Measurements from ENCODE around the gene PHF21A. TPM values are rescaled to one million over a fixed set of nuclear protein-coding genes. Genes with fewer than 3 reads are reported as not detected.
A peak's percentile ranks its signal among the peaks of the same experiment; 100 is the strongest.

PHF21A gene
- total and polyA plus RNA-seq, 2 of the 13 experiments (the other 11 are each of a cell fraction or from before 2014, with no cell fraction given), result 4.1 to 34.6 TPM

GRCh38 chr11:46118702-46119351, 2.4 kb downstream of the PHF21A start (continued):
- no peak for TF ChIP-seq ZNF580 (CRISPR knock-in tag; IDR thresholded peaks at IDR 0.05; ENCODE audit: borderline replicate concordance, low read depth)
- peak; percentile 15; the same call in 1 of the 2 replicates for TF ChIP-seq SIN3B (IDR thresholded peaks at IDR 0.05; ENCODE audit: low read length)
- peak; percentile 14; the same call in 1 of the 2 replicates for TF ChIP-seq KDM6A (CRISPR knock-in tag; IDR thresholded peaks at IDR 0.05; ENCODE audit: low read depth)
- TF ChIP-seq TEAD3 (CRISPR knock-in tag; optimal IDR thresholded peaks at IDR 0.05; ENCODE audit: borderline replicate concordance), result peak; percentile 41
- TF ChIP-seq ZEB1 (IDR thresholded peaks at IDR 0.05; ENCODE audit: insufficient replicate concordance, low read depth), result no peak
- peak; percentile 31; the same call in 1 of the 2 replicates for TF ChIP-seq MEIS2 (CRISPR knock-in tag; IDR thresholded peaks at IDR 0.05)
- TF ChIP-seq ZBTB33 (CRISPR knock-in tag; IDR thresholded peaks at IDR 0.05), result no peak
- TF ChIP-seq ZFYVE20 (CRISPR knock-in tag; IDR thresholded peaks at IDR 0.05; ENCODE audit: borderline replicate concordance, low read depth), result no peak
- no peak for TF ChIP-seq NFE2L2 (IDR thresholded peaks at IDR 0.05; ENCODE audit: low read length)
- TF ChIP-seq RARA (CRISPR knock-in tag; IDR thresholded peaks at IDR 0.05), result peak; percentile 96
- TF ChIP-seq HDAC1 (CRISPR knock-in tag; IDR thresholded peaks at IDR 0.05), result peak; percentile 27; the same call in 1 of the 2 replicates
- no peak for TF ChIP-seq SRY (CRISPR knock-in tag; IDR thresholded peaks at IDR 0.05)
- TF ChIP-seq PHB2 (IDR thresholded peaks at IDR 0.05; ENCODE audit: partially characterized antibody), result no peak
